K562 (cell line): ENCODE results near the gene PODN. TPM values are rescaled to one million over a fixed set of nuclear protein-coding genes. Genes with fewer than 3 reads are reported as not detected.

Experiments
- ATAC-seq: fragments of 200-7000 bp; cut with Tn5 transposase; 3 replicates; pipeline ENCODE4 v1.9.1; 2020; ENCODE audit warnings: moderate library complexity
- BruUV-seq: library from RNA; stranded (reverse); fragments of 400-500 nt; replicated peaks from 2 replicates; lab custom pipeline; 2021; lab: Mats Ljungman, UMichigan
- CTCF ChIA-PET: fragments of 300-600 bp; formaldehyde crosslinking; extraction: SDS; loops from one replicate; lab custom pipeline; 2021; ENCODE audit warnings: low intra/inter-chr PET ratio; lab: Yijun Ruan, JAX
- POLR2A ChIA-PET: fragments of 300-600, 350-650 bp; sonication (Branson Sonifier 250); formaldehyde crosslinking; extraction: SDS; loops from one replicate; lab custom pipeline; 2021; ENCODE audit warnings: antibody characterized with exemption, inconsistent platforms; lab: Yijun Ruan, JAX
- DNase-seq, 4 experiments: peaks; one replicate each; pipeline versions ENCODE4 v3.0.0 to v3.0.0-alpha.2; 2011 to 2018; ENCODE audit warnings: low spot score in 3 of 4, mixed read lengths in 3 of 4; ENCODE audit errors: extremely low read depth in 1 of 4
- FAIRE-seq: peaks from 2 replicates; lab custom pipeline; 2011; peaks lifted over from hg19 to GRCh38; lab: Jason Lieb, UNC
- H2AFZ ChIP-seq: 2 replicates; pipeline ENCODE4 v1.6.0; 2011; ENCODE audit warnings: low read depth, low read length, control low read depth, inconsistent platforms
- H3K27ac ChIP-seq: fragments of 200-600 bp; 3 replicates; pipeline ENCODE4 v1.8.0; 2011; ENCODE audit warnings: low read depth, mild to moderate bottlenecking, control low read depth, inconsistent platforms, low read length, moderate library complexity, mixed read lengths; ENCODE audit errors: extremely low read depth
- H3K27me3 ChIP-seq, 2 experiments: fragments of 300-600 bp in 1 of 2; 2 replicates in 1 of 2; 3 replicates in 1 of 2; pipeline versions ENCODE4 v1.6.0 to v1.8.0; 2011; ENCODE audit warnings: inconsistent platforms in 2 of 2, low read length in 2 of 2, mild to moderate bottlenecking in 1 of 2, mixed read lengths in 1 of 2, moderate library complexity in 1 of 2; ENCODE audit not compliant: control insufficient read depth in 2 of 2, insufficient read depth in 2 of 2
- H3K36me3 ChIP-seq: fragments of 300-600 bp; 3 replicates; pipeline ENCODE4 v1.8.0; 2011; ENCODE audit warnings: mild to moderate bottlenecking, low read length, inconsistent platforms; ENCODE audit not compliant: control insufficient read depth, insufficient read depth
- H3K4me1 ChIP-seq, 2 experiments: fragments of 200-600 bp in 1 of 2; replicated peaks in 1 of 2; 2 replicates in 1 of 2; 3 replicates in 1 of 2; pipeline versions ENCODE4 v1.5.1 to v1.8.0; 2011; ENCODE audit warnings: inconsistent platforms in 2 of 2, low read length in 2 of 2, mild to moderate bottlenecking in 1 of 2, mixed read lengths in 1 of 2, moderate library complexity in 1 of 2; ENCODE audit not compliant: control insufficient read depth in 2 of 2, insufficient read depth in 2 of 2
- H3K4me2 ChIP-seq: 2 replicates; pipeline ENCODE4 v1.6.1; 2011; ENCODE audit warnings: low read length, control low read depth, inconsistent platforms, mixed read lengths; ENCODE audit not compliant: insufficient read depth
- H3K4me3 ChIP-seq: fragments of 200-600 bp; sonication (generic), shearing (Covaris generic); 2 replicates; pipeline ENCODE4 v1.5.1; 2016; ENCODE audit warnings: control low read depth, inconsistent platforms
- H3K79me2 ChIP-seq: fragments of 200-600 bp; 3 replicates; pipeline ENCODE4 v1.8.0; 2011; ENCODE audit warnings: low read length, inconsistent platforms; ENCODE audit not compliant: control insufficient read depth, insufficient read depth
- H3K9ac ChIP-seq, 2 experiments: 2 replicates each; pipeline versions ENCODE4 v1.6.0 to v1.6.1; 2011; ENCODE audit warnings: low read depth in 2 of 2, low read length in 2 of 2, control low read depth in 1 of 2, inconsistent platforms in 1 of 2, mild to moderate bottlenecking in 1 of 2, mixed read lengths in 1 of 2; ENCODE audit not compliant: insufficient read depth in 1 of 2
- H3K9me1 ChIP-seq: one replicate; pipeline ENCODE4 v1.6.0; 2011; ENCODE audit warnings: inconsistent platforms, mild to moderate bottlenecking, low read length, moderate library complexity; ENCODE audit not compliant: control insufficient read depth, insufficient read depth
- H3K9me3 ChIP-seq: replicated peaks from 2 replicates; pipeline ENCODE4 v1.5.1; 2011; ENCODE audit warnings: low read depth, low read length, inconsistent platforms; ENCODE audit not compliant: control insufficient read depth, insufficient read depth
- H4K20me1 ChIP-seq: replicated peaks from 2 replicates; pipeline ENCODE4 v1.6.1; 2011; ENCODE audit warnings: low read length, inconsistent platforms, mixed read lengths; ENCODE audit not compliant: control insufficient read depth, insufficient read depth
- ADNP ChIP-seq: fragments of 200-800 bp; sonication (Bioruptor generic); IDR thresholded peaks from 2 replicates; pipeline ENCODE4 v1.6.1; 2016; ENCODE audit warnings: missing genetic modification characterization, missing compliant biosample characterization
- BDP1 ChIP-seq: IDR thresholded peaks from 3 replicates; pipeline ENCODE4 v1.6.1; 2011; ENCODE audit not compliant: insufficient read length, insufficient read depth
- HINFP ChIP-seq: fragments of 450-650 bp; conservative IDR thresholded peaks from 2 replicates; pipeline ENCODE4 v1.6.1; 2016; ENCODE audit warnings: missing genetic modification characterization, low read depth, mild to moderate bottlenecking, control low read depth, missing compliant biosample characterization
- KLF1 ChIP-seq: fragments of 450-650 bp; IDR thresholded peaks from 2 replicates; pipeline ENCODE4 v1.6.1; 2016; ENCODE audit warnings: missing genetic modification characterization, missing compliant biosample characterization
- MAFK ChIP-seq: IDR thresholded peaks from 2 replicates; pipeline ENCODE4 v1.6.1; 2011; ENCODE audit warnings: low read length, improper control_type of control experiment
- MIER1 ChIP-seq: fragments of 450-650 bp; IDR thresholded peaks from 2 replicates; pipeline ENCODE4 v1.6.1; 2016; ENCODE audit warnings: antibody characterized with exemption, mild to moderate bottlenecking, low read depth
- NR2C1 ChIP-seq, 2 experiments: fragments of 450-650 bp; IDR thresholded peaks; 2 replicates each; pipeline ENCODE4 v1.6.1; 2017; ENCODE audit warnings: mild to moderate bottlenecking in 2 of 2, antibody characterized with exemption in 1 of 2, inconsistent platforms in 1 of 2, missing compliant biosample characterization in 1 of 2, missing genetic modification characterization in 1 of 2
- PHB2 ChIP-seq: fragments of 450-650 bp; IDR thresholded peaks from 2 replicates; pipeline ENCODE4 v1.6.1; 2017; ENCODE audit warnings: low read depth
- PML ChIP-seq: IDR thresholded peaks from 2 replicates; pipeline ENCODE4 v1.6.1; 2012; ENCODE audit warnings: low read length, inconsistent platforms
- RBM15 ChIP-seq: fragments of 200-400 bp; formaldehyde crosslinking; IDR thresholded peaks from 2 replicates; pipeline ENCODE4 v1.6.1; 2018; ENCODE audit warnings: mild to moderate bottlenecking, low read length, moderate library complexity; ENCODE audit not compliant: insufficient read depth
- SIX5 ChIP-seq, 2 experiments: IDR thresholded peaks; 2 replicates each; pipeline ENCODE4 v1.6.1; 2011; ENCODE audit warnings: low read length in 2 of 2, borderline replicate concordance in 1 of 2, low read depth in 1 of 2, mild to moderate bottlenecking in 1 of 2, moderate library complexity in 1 of 2; ENCODE audit not compliant: insufficient read depth in 1 of 2
- THRB ChIP-seq: fragments of 450-650 bp; formaldehyde crosslinking; conservative IDR thresholded peaks from 2 replicates; pipeline ENCODE4 v1.4.0; 2022; ENCODE audit warnings: mild to moderate bottlenecking, missing genetic modification characterization
- TSC22D4 ChIP-seq: fragments of 450-650 bp; IDR thresholded peaks from 2 replicates; pipeline ENCODE4 v1.6.1; 2016; ENCODE audit warnings: missing genetic modification characterization, missing biosample characterization, control low read depth
- TSHZ1 ChIP-seq: fragments of 250-450 bp; sonication (Bioruptor Pico); IDR thresholded peaks from 2 replicates; pipeline ENCODE4 v1.4.0; 2020; ENCODE audit warnings: mild to moderate bottlenecking, moderate library complexity
- WGBS: fragments of 100-300 bp; shearing (Covaris generic); methylation state at CpG from one replicate; pipeline ENCODE4 v1.1.6; 2016; ENCODE audit warnings: low coverage, mixed read lengths; ENCODE audit not compliant: insufficient coverage; ENCODE audit errors: missing lambda C conversion rate; 5-methylcytosine and 5-hydroxymethylcytosine counted together
- in situ Hi-C: fragments of 300-500 bp; cut with MboI; formaldehyde crosslinking; loops from 4 replicates; pipeline ENCODE4 v1.15.0; 2018; ENCODE audit warnings: inconsistent platforms, mixed read lengths
- intact Hi-C: fragments of 100-400 bp; cut with micrococcal nuclease; formaldehyde crosslinking; loops from 2 replicates; pipeline ENCODE4 v1.14.2; 2022
- polyA plus RNA-seq, 8 experiments: library from polyadenylated mRNA; depleted of rRNA in 4 of 8; stranded (reverse) in 5 of 8; unstranded in 3 of 8; fragments of >200 nt; fragmentation: Nextera tagmentation in 2 of 8; fragmentation: Illumina TruSeq in 1 of 8; extraction: Ambion mirVana in 2 of 8; extraction: Trizol in 1 of 8; gene quantifications; 2 replicates each; pipeline versions ENCODE4 v1.2.1 to v1.2.3, GENCODE V29; 2011 to 2014; ENCODE audit warnings: inconsistent platforms in 1 of 8, missing spikeins in 1 of 8
- total RNA-seq, 7 experiments: library from RNA; depleted of rRNA in 6 of 7; stranded (reverse); fragments of >200 nt in 6 of 7; fragmentation: Illumina TruSeq in 2 of 7; extraction: Trizol in 2 of 7; gene quantifications; 2 replicates each; pipeline versions ENCODE4 v1.2.1 to v1.2.3, GENCODE V29; 2011 to 2021; ENCODE audit warnings: low replicate concordance in 1 of 7

Gene PODN
- total and polyA plus RNA-seq, 9 of the 15 experiments (the other 6 are each of a cell fraction or from before 2014, with no cell fraction given) = not detected

- no peak for TF ChIP-seq PML
- no peak for TF ChIP-seq BDP1
- no peak for TF ChIP-seq RBM15
- TF ChIP-seq MIER1 = no peak
- TF ChIP-seq THRB (CRISPR knock-in tag) = no peak
- TF ChIP-seq PHB2 = no peak
- TF ChIP-seq TSC22D4 (tag) = no peak
- TF ChIP-seq HINFP (tag) = no peak
- no peak for TF ChIP-seq NR2C1 (IDR thresholded peaks at IDR 0.05)
- no peak for TF ChIP-seq NR2C1 (tag; IDR thresholded peaks at IDR 0.05)
- TF ChIP-seq ADNP = no peak
- TF ChIP-seq TSHZ1 (CRISPR knock-in tag) = no peak
- TF ChIP-seq SIX5 (IDR thresholded peaks at IDR 0.05; ENCODE audit: borderline replicate concordance in 1 of 2, insufficient read depth in 1 of 2, low read depth in 1 of 2, low read length in 2 of 2) = no peak
- no peak for TF ChIP-seq MAFK
- TF ChIP-seq KLF1 (tag) = no peak
- TF ChIP-seq, all 486 proteins: peak for 0
- H3K4me3 ChIP-seq = no peak overlapping the region
- no peak overlapping the region for H3K27ac ChIP-seq
- ChIA-PET POLR2A (interaction anchor here (0.6 kb wide), 1 partner anchor 17 kb away, joined by 3 read pairs; no protein-coding TSS in a partner anchor), CTCF (no interaction called here)
- no peaks in the 10 kb centered on the region for H3K79me2 ChIP-seq
- in situ Hi-C loops (no loop called here), intact Hi-C loops (no loop called here)
- H3K9ac ChIP-seq = no peak overlapping the region; a peak in 1 of 4 replicates
- no peak overlapping the region for H3K4me2 ChIP-seq
- no peaks in the 10 kb centered on the region for H4K20me1 ChIP-seq
- H3K9me1 ChIP-seq = no peaks in the 10 kb centered on the region
- no TSS peak for BruUV-seq
- H3K9me3 ChIP-seq = peaks cover 42% of the 10 kb centered on the region
- peaks cover 0 to 39% of the 10 kb centered on the region in 2 experiments; a peak in 2 of 5 replicates for H3K4me1 ChIP-seq
- FAIRE-seq (no peak), DNase-seq (no peak), ATAC-seq (no peak)
- no peaks in the 10 kb centered on the region; the same call in 2 of the 3 replicates for H3K36me3 ChIP-seq
- 4% methylated on average over 12 of the region's 13 CpGs for WGBS
- no peak overlapping the region for H2AFZ ChIP-seq
- H3K27me3 ChIP-seq = peaks cover 29 to 51% of the 10 kb centered on the region in 2 experiments
Measured at GRCh38 chr1:53094533-53094919, 32.5 kb downstream of the PODN start.
